Spleen (tissue), 11 donors: ENCODE results near the gene SNX10. TPM values are rescaled to one million over a fixed set of nuclear protein-coding genes. Genes with fewer than 3 reads are reported as not detected.

Source experiments
- DNase-seq: peaks from one replicate; pipeline ENCODE4 v3.0.0-alpha.2; 2020
- H3K27ac ChIP-seq, 8 donors: fragments of 200-600 bp; sonication (generic) in 7 of 8; 1 replicate in 4 of 8; 2 replicates in 4 of 8; pipeline versions ENCODE4 v1.5.0 to v1.8.0; 2016 to 2021; ENCODE audit warnings: inconsistent platforms in 4 of 8, mild to moderate bottlenecking in 4 of 8, moderate library complexity in 1 of 8
- H3K27me3 ChIP-seq, 7 donors: fragments of 200-600 bp; sonication (generic) in 6 of 7; replicated peaks in 1 of 7; 1 replicate in 4 of 7; 2 replicates in 3 of 7; pipeline versions ENCODE4 v1.5.0 to v1.8.0; 2016 to 2021; ENCODE audit warnings: inconsistent platforms in 3 of 7, mild to moderate bottlenecking in 1 of 7
- H3K36me3 ChIP-seq, 6 donors: fragments of 200-600 bp; sonication (generic) in 5 of 6; 1 replicate in 4 of 6; 2 replicates in 2 of 6; pipeline versions ENCODE4 v1.5.0 to v1.8.0; 2016 to 2021; ENCODE audit warnings: inconsistent platforms in 2 of 6
- H3K4me1 ChIP-seq, 6 donors: fragments of 200-600 bp; sonication (generic) in 5 of 6; 1 replicate in 3 of 6; 2 replicates in 3 of 6; pipeline versions ENCODE4 v1.5.0 to v1.8.0; 2016 to 2021; ENCODE audit warnings: inconsistent platforms in 3 of 6
- H3K4me3 ChIP-seq, 8 donors: fragments of 200-600 bp; sonication (generic) in 7 of 8; 1 replicate in 4 of 8; 2 replicates in 4 of 8; pipeline versions ENCODE4 v1.5.0 to v1.8.0; 2016 to 2021; ENCODE audit warnings: inconsistent platforms in 4 of 8, mild to moderate bottlenecking in 4 of 8, moderate library complexity in 2 of 8
- H3K9me3 ChIP-seq, 8 donors: fragments of 200-600 bp; sonication (generic) in 7 of 8; 1 replicate in 4 of 8; 2 replicates in 4 of 8; pipeline versions ENCODE4 v1.5.0 to v1.8.0; 2016 to 2021; ENCODE audit warnings: inconsistent platforms in 4 of 8
- POLR2A ChIP-seq, 3 donors: fragments of 450-650 bp; IDR thresholded peaks; one replicate each; pipeline ENCODE4 v1.5.1; 2017; ENCODE audit warnings: antibody characterized with exemption in 3 of 3, mild to moderate bottlenecking in 1 of 3
- POLR2AphosphoS5 ChIP-seq, 3 donors: sonication (generic); formaldehyde crosslinking; IDR thresholded peaks; one replicate each; pipeline ENCODE4 v1.5.1; 2017; ENCODE audit warnings: antibody characterized with exemption in 3 of 3
- WGBS, 5 donors: extraction: QIAGEN DNeasy Blood & Tissue Kit in 3 of 5; methylation state at CpG; one replicate each; pipeline versions ENCODE4 v1.1.5 to v1.1.7; 2013 to 2018; 5-methylcytosine and 5-hydroxymethylcytosine counted together
- intact Hi-C: fragments of 100-400 bp; cut with DNase I; formaldehyde crosslinking; loops from one replicate; pipeline ENCODE4 v1.15.0; 2023; ENCODE audit warnings: low total_unique reads
- polyA plus RNA-seq, 3 donors: library from polyadenylated mRNA; stranded (reverse); fragments of 200-250 nt; gene quantifications; one replicate each; pipeline ENCODE4 v1.2.1, GENCODE V29; 2013
- total RNA-seq, 7 donors: library from RNA; depleted of rRNA in 3 of 7; stranded (reverse); fragments of >200 nt in 3 of 7; fragmentation: NEBNext Ultra II Directional in 4 of 7; extraction: Animal tissue kit (Norgen Biotek cat#: 25700) in 4 of 7; gene quantifications; one replicate each; pipeline versions ENCODE4 v1.1.0 to v1.2.1, GENCODE V29; 2016 to 2021
- TF ChIP-seq, protein P1 (sequence below), 11 experiments: fragments of 200-600 bp in 7 of 11; fragments of 450-650 bp in 4 of 11; sonication (generic) in 4 of 11; IDR thresholded peaks in 8 of 11; conservative IDR thresholded peaks in 3 of 11; 1 replicate in 7 of 11; 2 replicates in 4 of 11; pipeline versions ENCODE4 v1.4.0 to v1.8.0; 2016 to 2021; ENCODE audit warnings: antibody characterized with exemption in 11 of 11, inconsistent platforms in 4 of 11, mild to moderate bottlenecking in 1 of 11
- donor health status: healthy with polysubstance abuse.
- donor health status: DM: no; HTN: no; CAD: no; lungs with moderate emphysema.
- donor health status: DM: no; HTN: no; CAD: no.
- donor health status: Bipolar disorder and iron deficiency.
- donor health status: healthy.
- donor health status: DM: no; HTN: no; CAD: no.
- donor health status: DM: yes; HTN: yes; CAD: no.

SNX10 gene
- total and polyA plus RNA-seq, 10 donors = 20.8 to 46.3 (median 38.7) TPM

GRCh38 chr7:26345202-26345601, 53.5 kb downstream of the SNX10 start:
- Histone ChIP-seq H3K36me3 (peaks cover 0 to 68% (median 12%) of the 10 kb centered on the region in 6 donors), H3K4me3 (no peak overlapping the region), H3K27me3 (no peaks in the 10 kb centered on the region), H3K9me3 (no peaks in the 10 kb centered on the region), H3K4me1 (peaks cover 0 to 37% (median 1%) of the 10 kb centered on the region in 6 donors), H3K27ac (no peak overlapping the region)
- DNase-seq = no peak
- no peak for TF ChIP-seq POLR2A (IDR thresholded peaks at IDR 0.05)
- TF ChIP-seq, protein P1, sequence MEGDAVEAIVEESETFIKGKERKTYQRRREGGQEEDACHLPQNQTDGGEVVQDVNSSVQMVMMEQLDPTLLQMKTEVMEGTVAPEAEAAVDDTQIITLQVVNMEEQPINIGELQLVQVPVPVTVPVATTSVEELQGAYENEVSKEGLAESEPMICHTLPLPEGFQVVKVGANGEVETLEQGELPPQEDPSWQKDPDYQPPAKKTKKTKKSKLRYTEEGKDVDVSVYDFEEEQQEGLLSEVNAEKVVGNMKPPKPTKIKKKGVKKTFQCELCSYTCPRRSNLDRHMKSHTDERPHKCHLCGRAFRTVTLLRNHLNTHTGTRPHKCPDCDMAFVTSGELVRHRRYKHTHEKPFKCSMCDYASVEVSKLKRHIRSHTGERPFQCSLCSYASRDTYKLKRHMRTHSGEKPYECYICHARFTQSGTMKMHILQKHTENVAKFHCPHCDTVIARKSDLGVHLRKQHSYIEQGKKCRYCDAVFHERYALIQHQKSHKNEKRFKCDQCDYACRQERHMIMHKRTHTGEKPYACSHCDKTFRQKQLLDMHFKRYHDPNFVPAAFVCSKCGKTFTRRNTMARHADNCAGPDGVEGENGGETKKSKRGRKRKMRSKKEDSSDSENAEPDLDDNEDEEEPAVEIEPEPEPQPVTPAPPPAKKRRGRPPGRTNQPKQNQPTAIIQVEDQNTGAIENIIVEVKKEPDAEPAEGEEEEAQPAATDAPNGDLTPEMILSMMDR (IDR thresholded peaks at IDR 0.05 in 8 of 11, conservative IDR thresholded peaks at IDR 0.05 in 3 of 11) = no peak
- TF ChIP-seq POLR2AphosphoS5 (IDR thresholded peaks at IDR 0.05) = no peak
- intact Hi-C loops = no loop called here
- WGBS, 5 donors = 82 to 95% (median 89%) methylated on average over 9 of the region's 9 CpGs

GRCh38 chr7:26345837-26346236, 54.2 kb downstream of the SNX10 start:
- H3K36me3 ChIP-seq = peaks cover 0 to 73% (median 12%) of the 10 kb centered on the region in 6 donors
- TF ChIP-seq, protein P1 (IDR thresholded peaks at IDR 0.05 in 8 of 11, conservative IDR thresholded peaks at IDR 0.05 in 3 of 11) = no peak
- TF ChIP-seq POLR2A (IDR thresholded peaks at IDR 0.05) (no peak), POLR2AphosphoS5 (IDR thresholded peaks at IDR 0.05) (no peak)
- H3K4me3 ChIP-seq = no peak overlapping the region
- no peak for DNase-seq
- H3K4me1 ChIP-seq = peaks cover 0 to 31% (median 0%) of the 10 kb centered on the region in 6 donors
- no peaks in the 10 kb centered on the region for H3K9me3 ChIP-seq
- no peaks in the 10 kb centered on the region for H3K27me3 ChIP-seq
- H3K27ac ChIP-seq = no peak overlapping the region
- intact Hi-C loops = no loop called here
- 83 to 90% (median 84%) methylated on average over 9 of the region's 9 CpGs for WGBS, 5 donors

GRCh38 chr7:26346611-26347203, 55.0 kb downstream of the SNX10 start:
- TF ChIP-seq, protein P1 (IDR thresholded peaks at IDR 0.05 in 8 of 11, conservative IDR thresholded peaks at IDR 0.05 in 3 of 11) = no peak
- TF ChIP-seq POLR2AphosphoS5 (IDR thresholded peaks at IDR 0.05) = peak in 1 of 3 donors; percentile 24
- TF ChIP-seq POLR2A (IDR thresholded peaks at IDR 0.05) = no peak
- H3K4me1 ChIP-seq = peaks cover 0 to 22% (median 0%) of the 10 kb centered on the region in 6 donors
- no peaks in the 10 kb centered on the region for H3K9me3 ChIP-seq
- 56 to 85% (median 81%) methylated on average over 3 to 7 of the region's 7 CpGs for WGBS, 5 donors
- no peak overlapping the region for H3K27ac ChIP-seq
- H3K4me3 ChIP-seq = no peak overlapping the region
- no peak for DNase-seq
- H3K36me3 ChIP-seq = peaks cover 0 to 81% (median 12%) of the 10 kb centered on the region in 6 donors
- intact Hi-C loops = no loop called here
- no peaks in the 10 kb centered on the region for H3K27me3 ChIP-seq

GRCh38 chr7:26348234-26348851, 56.7 kb downstream of the SNX10 start:
- DNase-seq = no peak
- intact Hi-C loops = no loop called here
- WGBS, 5 donors = 77 to 83% (median 81%) methylated on average over 10 of the region's 10 CpGs

More at GRCh38 chr7:26348234-26348851, 56.7 kb downstream of the SNX10 start:
- H3K36me3 ChIP-seq = peaks cover 0 to 80% (median 12%) of the 10 kb centered on the region in 6 donors
- TF ChIP-seq POLR2A (IDR thresholded peaks at IDR 0.05) (no peak), POLR2AphosphoS5 (IDR thresholded peaks at IDR 0.05) (no peak)
- TF ChIP-seq, protein P1 (IDR thresholded peaks at IDR 0.05 in 8 of 11, conservative IDR thresholded peaks at IDR 0.05 in 3 of 11) = no peak
- H3K27me3 ChIP-seq = no peaks in the 10 kb centered on the region
- H3K27ac ChIP-seq = no peak overlapping the region
- no peaks in the 10 kb centered on the region for H3K9me3 ChIP-seq
- H3K4me3 ChIP-seq = no peak overlapping the region
- H3K4me1 ChIP-seq = peaks cover 0 to 22% (median 0%) of the 10 kb centered on the region in 6 donors
